NCI-H345 treated with DMSO at 0.1 percent for 48 hours (cell line): ENCODE data around the gene C5orf63.
"Not testable (repeated sequence)": the region's sequence is repeated elsewhere in the genome, so short reads cannot be mapped to it uniquely, and the experiment has no call there.

Experiments
- DNase-seq: peaks from one replicate; lab custom pipeline; 2025; ENCODE audit not compliant: unreplicated experiment; lab: John Stamatoyannopoulos, UW

The C5orf63 gene

DNA sequence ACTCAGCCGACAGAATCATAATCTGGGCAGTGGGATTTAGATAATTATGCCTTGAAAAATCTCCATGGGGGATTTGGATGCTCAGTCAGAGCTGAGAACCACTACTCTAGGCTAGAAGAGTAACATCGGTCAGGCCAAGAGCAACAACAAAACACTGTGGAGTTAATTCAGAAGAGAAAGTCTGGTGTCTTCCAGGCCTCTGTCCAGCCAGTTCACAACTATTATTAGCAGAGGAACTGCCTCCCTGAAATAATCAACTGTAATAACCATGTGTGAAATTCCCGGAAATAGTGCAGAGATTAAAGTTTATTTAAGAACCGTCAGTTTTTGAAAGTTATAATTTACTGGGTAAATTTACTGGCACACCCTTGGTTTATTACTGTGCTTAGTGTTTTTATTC lies 34.8 kb downstream of the C5orf63 start:
- no peak for DNase-seq

GRCh38 chr5:127031863-127032232 lies 41.5 kb downstream of the C5orf63 start:
- DNase-seq: no peak

DNA sequence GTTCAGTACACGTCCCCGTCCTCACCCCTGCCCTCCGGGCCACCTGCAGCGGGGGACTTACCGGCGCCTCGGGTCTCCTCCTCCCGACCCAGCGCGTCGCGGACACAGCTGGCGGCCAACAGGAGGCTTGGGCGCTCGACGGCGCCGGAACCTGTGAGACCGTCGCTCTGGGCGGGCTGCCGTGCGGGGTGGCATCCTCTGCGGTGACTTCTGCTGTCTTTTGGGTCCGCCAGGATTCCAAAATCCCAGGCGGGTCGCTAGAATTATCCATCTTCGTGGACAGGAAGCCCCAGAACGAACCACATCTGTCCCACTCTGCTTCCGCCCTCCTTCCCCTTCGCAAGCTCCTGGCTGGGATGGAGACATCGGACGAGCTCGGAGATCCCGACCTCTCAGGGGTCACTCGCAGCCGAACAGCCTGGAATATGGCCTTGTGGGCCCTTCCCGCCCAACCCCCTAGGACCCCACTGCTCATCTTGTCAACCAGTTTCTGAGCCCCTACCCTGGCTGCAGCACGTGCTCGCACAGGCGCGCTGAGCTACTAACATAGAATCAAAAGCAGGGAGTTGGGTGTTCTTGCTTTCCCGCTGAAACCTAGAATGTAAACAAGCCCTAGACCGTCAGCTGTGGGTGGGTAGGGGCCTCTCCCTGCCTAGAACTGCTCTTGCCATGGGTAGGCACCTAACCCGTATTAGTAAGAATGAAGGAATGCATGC lies 42.0 kb downstream of the C5orf63 start:
- DNase-seq: no peak

- peak; percentile 82 for DNase-seq
Observed at GRCh38 chr5:127030259-127031146, 42.8 kb downstream of the C5orf63 start, which contains the start of gene MARCHF3. MARCHF3 (minus strand) TSS chr5:127030558; CDS start chr5:126918171, 112,387 bp downstream.

DNA sequence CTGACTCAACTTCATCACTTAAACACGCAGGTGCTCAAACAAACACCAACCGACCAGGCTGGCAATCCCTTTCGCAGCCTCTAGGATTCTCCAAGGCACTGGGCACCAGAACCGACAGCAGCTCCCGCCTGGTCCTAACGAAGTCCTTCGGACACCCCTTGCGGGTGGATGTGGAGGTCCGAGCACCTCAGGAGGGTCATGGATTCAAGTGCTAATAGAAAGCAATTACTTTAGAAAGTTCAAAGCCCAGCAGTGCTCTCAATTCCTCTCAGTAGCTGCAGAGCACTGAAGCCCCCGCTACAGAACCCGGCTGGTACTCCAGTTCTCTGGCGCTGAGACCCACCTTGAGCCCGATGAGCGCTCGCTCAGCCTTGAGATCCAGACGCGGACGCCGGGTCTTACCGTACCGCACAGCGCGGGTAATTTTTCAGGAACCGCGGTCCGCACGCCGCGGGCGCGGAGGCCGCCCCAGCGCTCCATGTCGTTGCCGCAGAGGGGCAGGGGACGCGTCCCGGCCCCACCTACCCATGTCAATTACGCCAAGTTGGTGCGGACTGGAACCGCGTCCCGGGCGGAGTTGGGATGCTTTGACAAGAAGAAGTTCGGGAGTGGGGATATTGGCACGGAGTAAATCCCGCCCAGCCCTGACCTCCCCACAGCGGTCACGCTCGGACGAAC lies 43.6 kb downstream of the C5orf63 start:
- peak; percentile 36 for DNase-seq

GRCh38 chr5:127028822-127029457 lies 44.4 kb downstream of the C5orf63 start:
- no peak for DNase-seq

DNA sequence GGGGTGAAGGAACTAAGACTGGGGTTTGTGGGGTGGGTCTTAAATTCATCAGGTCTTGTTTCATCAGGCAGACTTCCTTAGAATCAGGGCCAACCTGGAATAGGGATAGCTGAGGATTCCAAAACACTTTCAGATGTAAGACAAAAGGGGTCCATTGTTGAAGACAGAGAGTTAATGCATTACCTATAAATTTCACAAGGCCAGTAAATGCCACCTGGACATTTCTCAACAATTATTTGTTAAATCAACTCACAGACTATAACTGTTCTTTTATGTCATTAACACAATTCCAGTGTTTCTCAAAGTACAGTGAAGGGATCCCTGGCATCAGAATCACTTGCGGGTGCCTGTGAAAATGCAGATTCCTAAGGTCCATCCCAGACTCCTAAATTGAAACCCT lies 45.8 kb downstream of the C5orf63 start:
- no peak for DNase-seq

DNA sequence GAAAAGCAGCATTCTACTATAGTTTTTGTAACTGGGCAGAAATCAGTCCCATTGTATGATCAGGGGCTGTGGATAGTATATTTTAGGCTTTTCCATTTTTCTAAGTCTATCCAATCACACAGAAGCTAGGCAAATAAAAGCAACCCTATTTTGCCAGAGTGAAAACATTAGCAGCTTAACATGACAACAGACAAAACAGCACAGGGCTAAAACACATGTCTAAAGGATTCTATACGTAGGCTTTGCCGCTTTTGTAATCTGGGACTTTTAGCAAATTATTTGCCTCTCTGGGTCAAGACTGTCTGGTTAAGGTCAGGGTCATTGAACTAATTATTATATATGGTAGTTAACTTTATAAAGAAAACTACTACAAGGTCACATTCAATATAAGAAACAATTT lies 47.1 kb downstream of the C5orf63 start:
- DNase-seq: no peak

DNA sequence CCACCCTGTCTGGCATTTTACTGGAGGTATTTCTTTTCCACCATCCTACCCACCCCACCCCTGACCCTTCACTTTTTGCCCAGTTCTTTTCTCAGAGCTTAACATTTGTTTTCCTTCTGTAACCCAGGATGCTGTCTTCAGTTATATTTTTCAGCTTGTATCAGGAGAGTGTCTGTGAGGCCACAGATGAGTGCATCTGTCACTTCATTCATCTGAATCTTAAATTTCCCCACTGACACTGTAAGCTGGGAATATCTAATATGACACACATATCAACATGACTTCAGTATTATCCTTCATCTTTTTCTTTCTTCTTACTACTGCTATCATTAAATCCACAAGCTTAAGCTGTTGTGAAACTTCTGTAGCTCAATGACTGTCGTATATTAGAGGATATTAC lies 47.8 kb downstream of the C5orf63 start:
- DNase-seq: no peak

DNA sequence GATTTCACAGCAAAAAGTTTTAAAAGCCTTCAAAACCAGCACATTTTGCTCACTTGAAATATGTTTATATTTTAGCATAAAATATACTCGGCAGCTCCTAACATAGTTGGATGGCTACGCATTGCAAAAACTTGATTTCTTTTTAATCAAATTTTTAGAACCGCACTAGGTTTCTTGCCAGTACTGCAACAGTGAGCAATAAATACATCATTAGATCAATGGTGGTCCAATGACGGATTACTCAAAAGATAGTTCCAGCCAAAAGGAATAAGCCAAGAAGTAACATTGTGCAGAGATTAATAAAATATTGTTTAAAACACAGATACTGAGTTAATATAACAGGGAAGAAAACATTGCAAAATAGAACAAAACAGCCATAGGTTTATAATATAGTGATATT lies 48.5 kb downstream of the C5orf63 start:
- DNase-seq: no peak

- not testable (repeated sequence) for DNase-seq
Observed at GRCh38 chr5:127023552-127024191, 49.6 kb downstream of the C5orf63 start.

DNA sequence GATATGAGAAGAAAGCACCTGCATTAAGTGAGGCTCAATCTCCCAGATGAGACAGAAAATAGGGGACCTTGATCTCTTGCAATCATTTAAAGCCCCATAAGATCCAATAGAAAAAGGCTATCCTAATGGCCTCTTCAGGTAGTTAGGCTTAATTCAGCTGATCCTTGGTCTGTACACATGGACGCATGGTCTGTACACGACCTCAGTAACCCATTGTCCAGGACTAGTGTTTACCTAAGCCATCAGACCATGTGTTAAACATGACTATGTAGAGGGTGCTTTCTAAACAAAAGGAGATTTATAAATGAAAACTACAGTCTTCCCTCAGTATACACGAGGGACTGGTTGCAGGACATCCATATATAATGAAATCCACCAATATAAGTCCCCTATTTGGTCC lies 50.5 kb downstream of the C5orf63 start:
- no peak for DNase-seq

DNA sequence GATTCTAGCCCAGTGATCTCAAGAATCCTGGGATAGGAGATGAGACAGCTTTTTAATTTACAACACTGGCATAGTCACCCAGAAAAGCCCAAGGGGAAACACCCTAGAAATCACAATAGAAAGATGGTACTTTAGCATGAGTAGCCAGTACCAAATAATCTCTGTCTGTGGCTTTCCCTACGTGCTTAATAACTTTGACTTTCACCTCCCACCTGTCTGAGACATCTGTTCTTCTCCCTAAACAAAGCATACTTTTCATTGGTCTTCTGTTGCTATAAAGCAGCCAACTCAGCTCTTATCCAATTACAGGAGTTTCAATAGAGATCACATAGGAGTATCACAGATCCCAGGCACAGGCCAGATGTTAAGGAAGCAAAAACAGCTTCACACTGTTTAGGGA lies 53.4 kb downstream of the C5orf63 start:
- DNase-seq: no peak

DNA sequence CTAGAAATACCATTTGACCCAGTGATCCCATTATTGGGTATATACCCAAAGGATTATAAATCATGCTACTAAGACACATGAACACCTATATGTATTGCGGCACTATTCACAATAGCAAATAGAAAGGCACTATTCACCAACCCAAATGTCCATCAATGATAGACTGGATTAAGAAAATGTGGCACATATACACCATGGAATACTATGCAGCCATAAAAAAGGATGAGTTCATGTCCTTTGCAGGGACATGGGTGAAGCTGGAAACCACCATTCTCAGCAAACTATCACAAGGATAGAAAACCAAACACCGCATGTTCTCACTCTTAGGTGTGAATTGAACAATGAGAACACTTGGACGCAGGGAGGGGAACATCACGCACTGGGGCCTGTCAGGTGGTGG lies 56.6 kb downstream of the C5orf63 start:
- DNase-seq: not testable (repeated sequence)

GRCh38 chr5:127015716-127016115 lies 57.6 kb downstream of the C5orf63 start:
- DNase-seq: no peak

DNA sequence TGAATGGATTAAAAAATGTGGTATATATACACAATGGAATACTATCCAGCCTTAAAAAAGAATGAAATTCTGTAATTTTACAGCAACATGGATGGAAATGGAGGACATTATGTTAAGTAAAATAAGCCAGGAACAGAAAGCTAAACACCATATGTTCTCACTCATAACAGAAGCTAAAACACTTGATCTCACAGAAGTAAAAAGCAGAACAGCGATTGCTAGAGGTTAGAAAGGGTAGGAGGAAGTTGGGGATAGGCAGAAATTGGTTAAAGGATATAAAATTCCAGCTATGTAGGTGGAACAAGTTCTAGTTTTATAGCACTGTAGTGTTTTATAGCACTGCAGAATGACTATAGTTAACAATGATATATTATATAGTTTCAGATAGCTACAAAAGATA lies 58.7 kb downstream of the C5orf63 start:
- DNase-seq: no peak

GRCh38 chr5:127013407-127013806 lies 59.9 kb downstream of the C5orf63 start:
- no peak for DNase-seq

DNA sequence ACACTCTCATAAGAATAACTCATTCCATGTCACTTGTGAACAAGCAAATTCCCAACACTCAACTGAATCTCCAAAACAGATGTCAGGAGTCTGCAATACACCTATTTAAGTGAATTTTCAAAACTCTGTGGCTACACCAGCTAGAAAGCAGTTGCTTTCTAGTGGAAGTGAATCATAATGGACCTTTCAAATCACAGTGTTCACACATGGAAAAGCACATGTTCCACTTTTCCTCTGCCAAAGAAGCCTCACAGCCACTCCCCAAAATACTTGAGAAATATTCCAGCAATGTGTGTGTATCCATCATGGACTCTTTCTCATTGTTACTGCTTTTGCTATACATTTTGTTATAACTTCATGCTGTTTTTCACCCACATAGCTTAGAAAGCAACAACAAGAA lies 60.4 kb downstream of the C5orf63 start:
- no peak for DNase-seq

DNA sequence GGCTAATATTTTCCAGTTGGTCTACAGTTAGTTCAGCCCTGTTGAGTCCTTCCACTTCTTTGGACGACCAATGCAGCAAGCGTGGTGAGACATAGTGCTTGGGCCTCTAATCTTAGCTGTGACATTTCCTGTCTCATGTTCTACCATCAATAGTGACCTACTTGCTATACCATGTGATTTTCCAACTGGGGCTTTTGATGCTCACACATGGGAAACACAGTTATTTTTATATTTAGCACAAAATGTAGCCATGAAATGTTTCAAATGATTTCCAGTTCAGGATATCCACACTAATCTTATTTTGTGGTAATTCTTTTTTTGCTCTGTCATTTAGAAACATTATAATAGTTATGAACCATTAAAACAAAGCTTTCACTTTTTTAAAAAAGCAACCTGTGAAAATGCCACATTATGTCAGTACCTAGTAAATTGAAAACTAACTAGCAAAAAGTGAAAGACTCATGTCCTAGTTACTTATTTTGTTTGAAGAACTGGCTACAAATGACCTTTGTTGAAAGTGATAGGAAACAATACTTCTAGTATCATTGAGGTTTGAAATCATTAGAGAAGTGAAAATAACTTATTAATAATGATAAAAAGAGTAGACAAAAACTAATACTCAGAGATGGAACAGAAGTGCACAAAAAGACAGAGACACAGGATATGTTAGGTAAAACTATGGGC lies 61.2 kb downstream of the C5orf63 start:
- DNase-seq: no peak

GRCh38 chr5:127011153-127011552 lies 62.1 kb downstream of the C5orf63 start:
- DNase-seq: no peak
